B cell (primary cell): Measurements from ENCODE around the gene MYL5. TPM values are rescaled to one million over a fixed set of nuclear protein-coding genes. Genes with fewer than 3 reads are reported as not detected.

Experiments used
- ATAC-seq: fragments of 200-7000 bp; cut with Tn5 transposase; one replicate; pipeline ENCODE4 v1.10.0; 2021; ENCODE audit warnings: low read depth, mild to moderate bottlenecking, moderate number of reproducible peaks, moderate library complexity
- CTCF ChIA-PET: fragments of 350-600 bp; sonication (Branson Sonifier 250); formaldehyde crosslinking; loops from one replicate; lab custom pipeline; 2021; ENCODE audit warnings: antibody characterized with exemption, inconsistent platforms; lab: Charles Lee
- POLR2A ChIA-PET: fragments of 350-600 bp; sonication (Branson Sonifier 250); formaldehyde crosslinking; loops from one replicate; lab custom pipeline; 2021; ENCODE audit warnings: antibody characterized with exemption; lab: Charles Lee
- DNase-seq: peaks from one replicate; pipeline ENCODE4 v3.0.0; 2013
- H2AFZ ChIP-seq: 2 replicates; pipeline ENCODE4 v1.6.1; 2012; ENCODE audit warnings: mild to moderate bottlenecking, low read depth, low read length; ENCODE audit not compliant: insufficient read depth, poor library complexity, severe bottlenecking
- H3K27ac ChIP-seq, 2 donors: 1 replicate in 1 of 2; 2 replicates in 1 of 2; pipeline ENCODE4 v1.5.1; 2012 to 2013; ENCODE audit warnings: low read length in 2 of 2, mild to moderate bottlenecking in 2 of 2, moderate library complexity in 1 of 2
- H3K27me3 ChIP-seq, 4 experiments: fragments of 200-600 bp in 1 of 4; sonication (generic) in 1 of 4; replicated peaks in 1 of 4; 1 replicate in 2 of 4; 2 replicates in 2 of 4; pipeline versions ENCODE4 v1.6.1 to v1.7.0; 2013 to 2016; ENCODE audit warnings: low read length in 3 of 4, mild to moderate bottlenecking in 2 of 4, mixed read lengths in 1 of 4, moderate library complexity in 1 of 4; ENCODE audit not compliant: insufficient read depth in 4 of 4, control insufficient read depth in 3 of 4; ENCODE audit errors: control extremely low read depth in 1 of 4
- H3K36me3 ChIP-seq, 2 experiments: replicated peaks in 1 of 2; 1 replicate in 1 of 2; 2 replicates in 1 of 2; pipeline versions ENCODE4 v1.6.1 to v1.7.1; 2013; ENCODE audit warnings: low read length in 1 of 2; ENCODE audit not compliant: insufficient read depth in 2 of 2, control insufficient read depth in 1 of 2; ENCODE audit errors: control extremely low read depth in 1 of 2, extremely low read depth in 1 of 2
- H3K4me1 ChIP-seq, 2 donors: fragments of 200-600 bp in 1 of 2; sonication (generic) in 1 of 2; 1 replicate in 1 of 2; 2 replicates in 1 of 2; pipeline versions ENCODE4 v1.5.1 to v1.6.1; 2013 to 2017; ENCODE audit warnings: low read length in 2 of 2; ENCODE audit not compliant: control insufficient read depth in 2 of 2, insufficient read depth in 2 of 2
- H3K4me2 ChIP-seq: replicated peaks from 2 replicates; pipeline ENCODE3; 2012; ENCODE audit warnings: mild to moderate bottlenecking, low read depth, low read length; ENCODE audit not compliant: poor library complexity, severe bottlenecking
- H3K4me3 ChIP-seq, 5 experiments: fragments of 200-600 bp in 1 of 5; sonication (generic) in 1 of 5; 1 replicate in 3 of 5; 2 replicates in 2 of 5; pipeline versions ENCODE4 v1.5.1 to v1.7.0; 2011 to 2016; ENCODE audit warnings: low read length in 4 of 5, mild to moderate bottlenecking in 4 of 5, low read depth in 2 of 5, control low read depth in 1 of 5, moderate library complexity in 1 of 5; ENCODE audit not compliant: insufficient read depth in 1 of 5; ENCODE audit errors: control extremely low read depth in 1 of 5, extremely low read depth in 1 of 5
- H3K79me2 ChIP-seq: fragments of 200-600 bp; sonication (generic); one replicate; pipeline ENCODE4 v1.6.0; 2016; ENCODE audit warnings: low read length; ENCODE audit not compliant: control insufficient read depth, insufficient read depth
- H3K9ac ChIP-seq: fragments of 200-600 bp; sonication (generic); 2 replicates; pipeline ENCODE4 v1.6.1; 2017; ENCODE audit warnings: mild to moderate bottlenecking, low read length, moderate library complexity
- H3K9me3 ChIP-seq, 3 donors: one replicate each; pipeline versions ENCODE4 v1.6.1 to v1.7.1; 2013; ENCODE audit warnings: low read length in 2 of 3; ENCODE audit not compliant: control insufficient read depth in 2 of 3, insufficient read depth in 1 of 3; ENCODE audit errors: control extremely low read depth in 1 of 3
- H4K20me1 ChIP-seq: 2 replicates; pipeline ENCODE4 v1.6.0; 2012; ENCODE audit warnings: mild to moderate bottlenecking, low read length; ENCODE audit not compliant: insufficient read depth, control insufficient read depth, poor library complexity, severe bottlenecking
- H3K27ac Mint-ChIP-seq: one replicate; pipeline ENCODE4 v1.8.0; 2021; ENCODE audit warnings: mixed read lengths
- H3K27me3 Mint-ChIP-seq: one replicate; pipeline ENCODE4 v1.8.0; 2021; ENCODE audit warnings: mixed read lengths
- H3K4me1 Mint-ChIP-seq: one replicate; pipeline ENCODE4 v1.8.0; 2021; ENCODE audit warnings: mixed read lengths
- H3K4me3 Mint-ChIP-seq: one replicate; pipeline ENCODE4 v1.8.0; 2021; ENCODE audit warnings: mixed read lengths
- H3K9me3 Mint-ChIP-seq: one replicate; pipeline ENCODE4 v1.8.0; 2022; ENCODE audit warnings: mixed read lengths; ENCODE audit not compliant: insufficient read depth
- CTCF ChIP-seq: fragments of 200-600 bp; IDR thresholded peaks from one replicate; pipeline ENCODE4 v1.8.0; 2022; ENCODE audit warnings: antibody characterized with exemption, mild to moderate bottlenecking
- EZH2 ChIP-seq: IDR thresholded peaks from 2 replicates; pipeline ENCODE4 v1.6.1; 2012; ENCODE audit warnings: borderline replicate concordance, low read depth, mild to moderate bottlenecking, moderate library complexity, low read length; ENCODE audit not compliant: insufficient read depth, poor library complexity, severe bottlenecking
- WGBS: methylation state at CpG from one replicate; pipeline ENCODE4 v1.1.5; 2013; ENCODE audit warnings: missing lambda C conversion rate; ENCODE audit not compliant: insufficient coverage; 5-methylcytosine and 5-hydroxymethylcytosine counted together
- intact Hi-C: fragments of 100-400 bp; cut with micrococcal nuclease; formaldehyde crosslinking; loops from one replicate; pipeline ENCODE4 v1.10.0; 2022
- polyA plus RNA-seq: library from polyadenylated mRNA; depleted of rRNA; stranded (reverse); fragments of >200 nt; gene quantifications from 2 replicates; pipeline ENCODE4 v1.2.3, GENCODE V29; 2012
- total RNA-seq, 2 donors: library from RNA; stranded (reverse); fragments of 120-200 nt in 1 of 2; gene quantifications; 1 replicate in 1 of 2; 2 replicates in 1 of 2; pipeline versions ENCODE4 v1.2.3 to v1.2.4, GENCODE V29; 2013 to 2022

Gene MYL5
- total and polyA plus RNA-seq, 2 donors (not counting 1 experiment from before 2014, with no cell fraction given): 16.9 to 38.3 TPM

GRCh38 chr4:710916-711315, 36.6 kb downstream of the MYL5 start:
- POLR2A ChIA-PET: no interaction called here
- Mint-ChIP-seq H3K27me3 (no peaks in the 10 kb centered on the region), H3K4me1 (peaks cover 37% of the 10 kb centered on the region), H3K9me3 (no peaks in the 10 kb centered on the region), H3K4me3 (no peak overlapping the region), H3K27ac (no peak overlapping the region)
- CTCF ChIA-PET: interaction anchor here (1.1 kb wide), 1 partner anchor 31 kb away, joined by 3 read pairs; no protein-coding TSS in a partner anchor
- no peak for ATAC-seq
- H3K36me3 ChIP-seq: peaks cover 0 to 12% of the 10 kb centered on the region in 2 experiments
- no peak overlapping the region for H2AFZ ChIP-seq
- TF ChIP-seq EZH2: no peak
- no peak for TF ChIP-seq CTCF
- WGBS: 93% methylated on average over 11 of the region's 13 CpGs
- H3K27me3 ChIP-seq: no peaks in the 10 kb centered on the region
- H4K20me1 ChIP-seq: peaks cover 71% of the 10 kb centered on the region
- no peak overlapping the region for H3K4me2 ChIP-seq
- DNase-seq: no peak
- H3K4me3 ChIP-seq: no peak overlapping the region
- no peak overlapping the region for H3K9ac ChIP-seq
- no peak overlapping the region for H3K27ac ChIP-seq
- intact Hi-C loops: no loop called here
- no peaks in the 10 kb centered on the region for H3K9me3 ChIP-seq
- peaks cover 95% of the 10 kb centered on the region for H3K79me2 ChIP-seq
- H3K4me1 ChIP-seq: peaks cover 12 to 24% of the 10 kb centered on the region in 2 donors

GRCh38 chr4:712093-712492, 37.8 kb downstream of the MYL5 start:
- no peak overlapping the region for H3K4me2 ChIP-seq
- H3K27ac ChIP-seq: no peak overlapping the region
- H3K4me3 Mint-ChIP-seq: no peak overlapping the region
- no peak overlapping the region for H3K9ac ChIP-seq
- WGBS: no CpG with 5 or more reads among the region's 3 CpGs
- peaks cover 7 to 13% of the 10 kb centered on the region in 2 donors for H3K4me1 ChIP-seq
- no peaks in the 10 kb centered on the region for H3K9me3 Mint-ChIP-seq
- CTCF ChIA-PET: no interaction called here
- no peak overlapping the region for H2AFZ ChIP-seq
- no peak overlapping the region for H3K27ac Mint-ChIP-seq
- intact Hi-C loops: no loop called here
- H3K9me3 ChIP-seq: no peaks in the 10 kb centered on the region
- DNase-seq: no peak
- no peak overlapping the region for H3K4me3 ChIP-seq
- H3K27me3 ChIP-seq: no peaks in the 10 kb centered on the region
- no peaks in the 10 kb centered on the region for H3K27me3 Mint-ChIP-seq
- POLR2A ChIA-PET: no interaction called here
- peaks cover 0 to 12% of the 10 kb centered on the region in 2 experiments for H3K36me3 ChIP-seq
- ATAC-seq: no peak
- no peak for TF ChIP-seq EZH2
- no peak for TF ChIP-seq CTCF
- peaks cover 86% of the 10 kb centered on the region for H3K79me2 ChIP-seq
- peaks cover 68% of the 10 kb centered on the region for H4K20me1 ChIP-seq
- H3K4me1 Mint-ChIP-seq: peaks cover 35% of the 10 kb centered on the region
